Measurements from ENCODE around the gene HOXA7.

Gene HOXA7

DNA sequence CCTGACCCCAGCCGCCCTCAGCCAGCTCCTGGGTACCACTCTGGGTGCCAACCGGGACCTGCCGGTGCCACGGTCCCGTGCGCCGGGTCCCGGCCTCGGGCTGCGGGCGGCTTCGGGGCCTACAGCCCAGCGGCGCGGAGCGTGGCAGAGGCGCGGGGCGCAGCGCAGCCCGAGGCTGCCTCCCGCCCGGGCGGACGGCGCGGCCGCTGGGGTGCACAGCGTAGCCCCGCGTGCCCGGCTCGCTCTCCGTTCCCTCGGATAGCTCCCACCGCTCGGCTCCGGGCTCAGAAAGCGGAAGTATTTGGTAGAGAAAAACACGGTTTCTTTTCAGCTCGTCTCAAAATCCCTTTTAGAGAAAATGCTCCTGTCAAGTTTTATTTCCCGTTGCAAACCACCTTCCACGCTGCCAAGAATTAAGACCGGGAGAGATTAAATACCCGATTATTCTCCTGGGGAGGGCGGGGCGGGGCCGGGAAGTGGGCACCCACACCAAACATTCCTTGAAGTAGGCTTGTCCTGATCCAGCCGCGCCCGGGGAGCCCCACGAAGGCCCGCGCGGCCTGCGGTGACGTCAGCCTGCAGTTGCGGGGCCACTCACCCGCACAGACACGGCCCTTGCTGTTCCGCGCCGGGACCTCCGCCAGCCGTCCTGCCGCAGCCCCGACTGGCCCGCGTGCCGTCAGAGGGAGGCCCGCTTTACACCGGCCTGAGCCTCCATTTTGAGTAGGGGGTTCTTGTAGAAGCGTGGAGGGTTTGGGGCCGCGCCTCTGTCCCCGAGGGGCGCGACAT lies 36.3 kb upstream of the HOXA7 start (continued):
- no peak for TF ChIP-seq PRDM4 (tag by site-specific recombination; IDR thresholded peaks at IDR 0.05)
- no peak for TF ChIP-seq ZFP41 (tag by site-specific recombination; IDR thresholded peaks at IDR 0.05; ENCODE audit: borderline replicate concordance)
- TF ChIP-seq ZBTB8A (tag by site-specific recombination; IDR thresholded peaks at IDR 0.05): peak; percentile 32; the same call in 1 of the 2 replicates
- TF ChIP-seq ZNF580 (tag by site-specific recombination; IDR thresholded peaks at IDR 0.05): no peak
- peak; percentile 41 for TF ChIP-seq GLIS1 (tag by site-specific recombination; IDR thresholded peaks at IDR 0.05)
- TF ChIP-seq PATZ1 (tag by site-specific recombination; IDR thresholded peaks at IDR 0.05): peak; percentile 49
- TF ChIP-seq ZNF23 (tag by site-specific recombination; IDR thresholded peaks at IDR 0.05; ENCODE audit: borderline replicate concordance): no peak
- 0 out of 2 replicates have a peak, but pooled peaks have one; percentile 14 for TF ChIP-seq IKZF3 (tag by site-specific recombination; IDR thresholded peaks at IDR 0.05)
- 0 out of 2 replicates have a peak, but pooled peaks have one; percentile 50 for TF ChIP-seq KLF16 (tag by site-specific recombination; IDR thresholded peaks at IDR 0.05)
- no peak for TF ChIP-seq REPIN1 (tag by site-specific recombination; IDR thresholded peaks at IDR 0.05; ENCODE audit: low read depth)
- no peak for TF ChIP-seq ZBTB44 (tag by site-specific recombination; IDR thresholded peaks at IDR 0.05)
- TF ChIP-seq ZNF561 (tag by site-specific recombination; IDR thresholded peaks at IDR 0.05; ENCODE audit: borderline replicate concordance): no peak
- TF ChIP-seq PRDM6 (tag by site-specific recombination; IDR thresholded peaks at IDR 0.05): no peak
- no peak for TF ChIP-seq MEIS1 (CRISPR knock-in tag; IDR thresholded peaks at IDR 0.05; ENCODE audit: borderline replicate concordance)
- TF ChIP-seq, protein P1, sequence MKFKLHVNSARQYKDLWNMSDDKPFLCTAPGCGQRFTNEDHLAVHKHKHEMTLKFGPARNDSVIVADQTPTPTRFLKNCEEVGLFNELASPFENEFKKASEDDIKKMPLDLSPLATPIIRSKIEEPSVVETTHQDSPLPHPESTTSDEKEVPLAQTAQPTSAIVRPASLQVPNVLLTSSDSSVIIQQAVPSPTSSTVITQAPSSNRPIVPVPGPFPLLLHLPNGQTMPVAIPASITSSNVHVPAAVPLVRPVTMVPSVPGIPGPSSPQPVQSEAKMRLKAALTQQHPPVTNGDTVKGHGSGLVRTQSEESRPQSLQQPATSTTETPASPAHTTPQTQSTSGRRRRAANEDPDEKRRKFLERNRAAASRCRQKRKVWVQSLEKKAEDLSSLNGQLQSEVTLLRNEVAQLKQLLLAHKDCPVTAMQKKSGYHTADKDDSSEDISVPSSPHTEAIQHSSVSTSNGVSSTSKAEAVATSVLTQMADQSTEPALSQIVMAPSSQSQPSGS (tag by site-specific recombination; IDR thresholded peaks at IDR 0.05; ENCODE audit: low read depth): 0 out of 2 replicates have a peak, but pooled peaks have one; percentile 33
- TF ChIP-seq ZNF707 (tag by site-specific recombination; IDR thresholded peaks at IDR 0.05): no peak
- no peak for TF ChIP-seq ZNF132 (tag by site-specific recombination; IDR thresholded peaks at IDR 0.05; ENCODE audit: borderline replicate concordance)
- TF ChIP-seq YY1 (tag by site-specific recombination; IDR thresholded peaks at IDR 0.05): no peak
- no peak for TF ChIP-seq ZNF629 (tag by site-specific recombination; IDR thresholded peaks at IDR 0.05)
